GM12875 (cell line): Measurements from ENCODE around the gene DSTYK.
A peak's percentile ranks its signal among the peaks of the same experiment; 100 is the strongest.

Source experiments
- H3K4me3 ChIP-seq: one replicate; pipeline ENCODE4 v1.5.1; 2011; ENCODE audit warnings: low read depth, low read length, control low read depth
- TF ChIP-seq, protein P1 (sequence below): IDR thresholded peaks from 2 replicates; pipeline ENCODE4 v1.5.1; 2011; ENCODE audit warnings: low read depth, mild to moderate bottlenecking, control low read depth, inconsistent platforms, low read length, moderate library complexity, borderline replicate concordance; ENCODE audit not compliant: insufficient read depth

DSTYK gene

DNA sequence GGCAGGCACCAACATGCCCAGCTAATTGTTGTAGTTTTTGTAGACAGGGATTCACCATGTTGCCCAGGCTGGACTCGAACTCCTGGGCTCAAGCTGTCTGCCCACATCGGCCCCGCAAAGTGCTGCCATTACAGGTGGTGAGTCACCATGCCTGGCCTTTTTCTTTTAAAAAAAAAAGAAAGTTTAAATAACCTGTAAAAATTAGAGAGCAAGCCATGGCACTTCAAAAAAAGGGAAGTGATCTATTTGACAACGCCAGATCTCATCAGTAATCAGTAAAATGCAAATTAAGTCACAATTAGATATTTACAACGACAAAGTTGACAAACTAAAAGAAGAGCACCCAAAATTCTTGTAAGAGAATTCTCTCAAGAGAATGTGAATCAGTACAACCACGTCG is 86.8 kb downstream of the DSTYK start:
- TF ChIP-seq, protein P1, sequence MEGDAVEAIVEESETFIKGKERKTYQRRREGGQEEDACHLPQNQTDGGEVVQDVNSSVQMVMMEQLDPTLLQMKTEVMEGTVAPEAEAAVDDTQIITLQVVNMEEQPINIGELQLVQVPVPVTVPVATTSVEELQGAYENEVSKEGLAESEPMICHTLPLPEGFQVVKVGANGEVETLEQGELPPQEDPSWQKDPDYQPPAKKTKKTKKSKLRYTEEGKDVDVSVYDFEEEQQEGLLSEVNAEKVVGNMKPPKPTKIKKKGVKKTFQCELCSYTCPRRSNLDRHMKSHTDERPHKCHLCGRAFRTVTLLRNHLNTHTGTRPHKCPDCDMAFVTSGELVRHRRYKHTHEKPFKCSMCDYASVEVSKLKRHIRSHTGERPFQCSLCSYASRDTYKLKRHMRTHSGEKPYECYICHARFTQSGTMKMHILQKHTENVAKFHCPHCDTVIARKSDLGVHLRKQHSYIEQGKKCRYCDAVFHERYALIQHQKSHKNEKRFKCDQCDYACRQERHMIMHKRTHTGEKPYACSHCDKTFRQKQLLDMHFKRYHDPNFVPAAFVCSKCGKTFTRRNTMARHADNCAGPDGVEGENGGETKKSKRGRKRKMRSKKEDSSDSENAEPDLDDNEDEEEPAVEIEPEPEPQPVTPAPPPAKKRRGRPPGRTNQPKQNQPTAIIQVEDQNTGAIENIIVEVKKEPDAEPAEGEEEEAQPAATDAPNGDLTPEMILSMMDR, result no peak
- no peak overlapping the region for H3K4me3 ChIP-seq

- TF ChIP-seq, protein P1, result no peak
- peak overlapping the region; percentile 41 for H3K4me3 ChIP-seq
Observed at GRCh38 chr1:205122489-205122882, 89.0 kb downstream of the DSTYK start.

DNA sequence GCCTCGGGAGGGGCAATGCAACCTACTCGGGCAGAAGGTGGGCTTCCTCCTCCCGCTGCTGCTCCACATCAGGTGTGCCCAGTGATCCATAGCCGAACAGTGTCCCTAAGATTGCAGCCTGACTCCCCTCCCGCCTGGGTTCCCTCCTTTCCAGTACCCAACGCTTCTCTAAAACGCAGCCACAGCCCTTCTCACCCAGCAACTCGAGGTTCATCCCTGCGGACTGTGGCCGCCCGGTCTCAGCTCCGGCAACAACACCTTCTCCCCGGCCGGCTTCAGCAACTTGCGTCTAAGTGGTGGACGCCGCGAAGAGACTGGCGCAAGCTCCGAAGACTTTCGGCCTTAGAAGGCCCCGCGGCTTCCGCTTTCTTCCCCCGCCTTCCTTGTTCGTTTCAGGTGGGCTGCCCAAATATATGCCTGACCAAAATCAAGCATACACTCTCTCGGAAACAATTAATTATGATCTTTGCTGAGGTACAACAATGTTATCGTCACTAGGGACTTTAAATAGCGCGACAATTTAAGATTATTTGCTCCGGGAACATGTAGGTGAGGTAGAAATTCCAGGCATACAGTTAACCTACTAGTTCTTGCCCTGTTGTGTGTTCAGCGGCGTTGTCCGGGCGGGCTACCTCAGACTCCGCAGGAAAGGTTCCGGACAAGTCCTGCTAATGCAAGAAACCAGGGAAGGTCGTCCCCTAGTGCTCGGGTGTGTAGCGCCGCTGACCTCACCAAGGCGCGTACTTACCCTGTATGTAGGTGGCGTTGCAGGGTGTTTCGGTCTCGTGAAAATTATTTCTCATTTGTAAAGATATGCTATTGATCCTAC is 89.6 kb downstream of the DSTYK start, which contains the start of gene RBBP5:
Gene RBBP5 (minus strand): TSS at position 319 of the 829 bp plus-strand sequence. CDS start 105 bp downstream, at position 214.
- TF ChIP-seq, protein P1, result peak; percentile 85
- H3K4me3 ChIP-seq, result peak within 1 kb of the TSS; percentile 95

GRCh38 chr1:205118752-205119151 is 92.8 kb downstream of the DSTYK start:
- no peak overlapping the region for H3K4me3 ChIP-seq

DNA sequence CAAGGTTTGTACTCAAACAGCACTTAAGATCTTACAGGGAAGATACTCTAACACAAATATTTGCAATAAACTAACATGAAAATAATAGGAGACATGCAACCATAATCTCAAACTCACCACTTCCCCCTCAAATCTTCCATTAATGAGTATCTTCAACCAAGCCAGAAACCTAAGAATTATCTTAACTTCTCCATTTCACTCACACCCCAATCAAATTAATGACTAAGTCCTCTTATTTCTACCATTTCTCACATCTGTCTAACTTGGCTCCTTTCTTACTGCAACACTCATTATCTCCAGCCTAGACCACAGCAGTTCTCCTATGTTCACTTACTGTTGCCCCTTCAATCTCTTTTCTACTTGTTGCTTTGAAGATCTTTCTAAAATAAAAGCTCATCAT is 100.1 kb downstream of the DSTYK start:
- TF ChIP-seq, protein P1, result no peak

More at GRCh38 chr1:205118752-205119151, 92.8 kb downstream of the DSTYK start:
- TF ChIP-seq, protein P1, result no peak

DNA sequence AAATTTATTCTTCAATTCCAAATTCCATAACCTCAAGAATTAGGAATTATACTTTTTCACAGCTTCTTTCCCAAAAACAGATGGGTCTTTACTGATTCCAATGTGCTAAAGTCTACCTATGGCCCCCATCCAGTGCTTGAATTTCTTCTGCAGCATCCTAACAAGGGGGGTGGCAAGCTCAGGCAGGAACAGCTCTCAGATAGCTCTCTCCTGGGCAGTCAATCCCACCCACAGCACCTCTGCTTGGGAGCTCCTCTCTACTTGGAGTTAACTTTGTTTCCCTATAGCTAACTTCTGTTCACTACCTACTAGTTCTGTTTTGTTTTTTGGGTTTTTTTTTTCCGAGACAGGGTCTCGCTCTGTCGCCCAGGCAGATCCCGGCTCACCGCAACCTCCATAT is 101.8 kb downstream of the DSTYK start:
- no peak overlapping the region for H3K4me3 ChIP-seq
- TF ChIP-seq, protein P1, result no peak

More for the DNA sequence above, 100.1 kb downstream of the DSTYK start:
- H3K4me3 ChIP-seq, result no peak overlapping the region

DNA sequence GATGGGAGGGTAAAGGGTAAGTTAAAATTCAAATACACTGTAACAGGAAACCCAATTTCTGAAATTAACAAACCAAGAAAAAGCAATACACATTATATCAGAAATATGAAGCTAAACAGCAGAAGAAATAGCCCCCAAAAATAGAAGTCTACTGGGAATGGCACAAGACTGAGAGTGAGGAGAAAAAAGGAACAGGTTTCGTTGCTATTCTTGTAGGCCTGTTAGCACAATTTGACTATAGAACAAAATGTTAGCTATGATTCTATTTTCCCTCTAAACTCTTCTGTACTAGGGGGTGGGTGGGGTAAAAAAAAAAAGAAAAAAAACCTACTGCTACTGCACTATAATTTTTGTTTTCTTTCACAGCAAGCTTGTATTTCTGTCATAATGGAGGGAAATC is 102.2 kb downstream of the DSTYK start:
- TF ChIP-seq, protein P1, result no peak
- no peak overlapping the region for H3K4me3 ChIP-seq
